SW 1271 (cell line): ENCODE measurements around the gene EZH1.
"Not testable (repeated sequence)": the region's sequence is repeated elsewhere in the genome, so short reads cannot be mapped to it uniquely, and the experiment has no call there.

ENCODE experiments used
- DNase-seq, 2 experiments: peaks; one replicate each; lab custom pipeline; 2025; lab: John Stamatoyannopoulos, UW

EZH1 gene

GRCh38 chr17:42669977-42670788, 74.7 kb downstream of the EZH1 start:
- no peak for DNase-seq

GRCh38 chr17:42669705-42669976, 75.2 kb downstream of the EZH1 start:
- DNase-seq: no peak

GRCh38 chr17:42667088-42667951, 77.5 kb downstream of the EZH1 start:
- DNase-seq: peak; percentile 68 to 90

- not testable (repeated sequence) for DNase-seq
Measured at GRCh38 chr17:42666126-42666525, 78.7 kb downstream of the EZH1 start.

- DNase-seq: no peak
Measured at GRCh38 chr17:42665581-42666001, 79.2 kb downstream of the EZH1 start.

GRCh38 chr17:42660692-42661345, 84.0 kb downstream of the EZH1 start:
- peak in 1 of 2 experiments; percentile 28 for DNase-seq

GRCh38 chr17:42659932-42660274, 84.9 kb downstream of the EZH1 start:
- DNase-seq: not testable (repeated sequence)

GRCh38 chr17:42659079-42659931, 85.5 kb downstream of the EZH1 start, which contains the start of gene TUBG2:
Gene TUBG2, plus strand, starts transcription at chr17:42659284. Its CDS starts 220 bp downstream, at chr17:42659504.
- peak; percentile 74 to 87 for DNase-seq

- no peak for DNase-seq
Measured at GRCh38 chr17:42657824-42658588, 86.8 kb downstream of the EZH1 start.

GRCh38 chr17:42655528-42655927, 89.3 kb downstream of the EZH1 start:
- no peak for DNase-seq

GRCh38 chr17:42653179-42654124, 91.4 kb downstream of the EZH1 start:
- no peak for DNase-seq

- no peak for DNase-seq
Measured at GRCh38 chr17:42651392-42651791, 93.4 kb downstream of the EZH1 start.
